Epithelial cell of esophagus (primary cell): ENCODE data around the gene PLA2G4A.

Source experiments
- DNase-seq: peaks from one replicate; pipeline ENCODE4 v3.0.0; 2010; ENCODE audit warnings: low read depth
- H3K4me3 ChIP-seq: 2 replicates; pipeline ENCODE4 v1.5.1; 2011; ENCODE audit warnings: mild to moderate bottlenecking, low read length, control low read depth
- TF ChIP-seq, protein P1 (sequence below): IDR thresholded peaks from 2 replicates; pipeline ENCODE4 v1.5.1; 2011; ENCODE audit warnings: low read depth, mild to moderate bottlenecking, low read length, control low read depth, inconsistent platforms; ENCODE audit not compliant: insufficient read depth; ENCODE audit errors: missing control alignments

PLA2G4A gene

DNA sequence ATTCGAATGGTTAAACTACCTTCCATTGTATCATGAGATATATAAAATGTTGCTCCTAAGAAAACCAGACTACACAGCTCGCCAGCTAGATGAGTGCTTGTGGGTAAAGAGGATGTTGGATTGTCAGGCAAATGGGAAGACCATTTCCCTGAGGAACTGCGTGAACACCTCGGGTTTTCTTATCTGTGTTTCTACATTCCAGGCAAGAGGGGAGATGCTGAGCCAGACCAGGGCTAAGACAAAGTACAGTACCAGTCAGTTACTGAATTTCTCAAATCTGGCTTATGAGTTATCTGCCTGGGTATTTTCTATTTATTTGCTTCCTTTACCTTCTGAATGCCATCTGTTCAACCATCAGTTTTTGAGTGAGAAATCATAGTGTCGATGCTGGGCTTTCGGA lies 170.8 kb downstream of the PLA2G4A start:
- TF ChIP-seq, protein P1, sequence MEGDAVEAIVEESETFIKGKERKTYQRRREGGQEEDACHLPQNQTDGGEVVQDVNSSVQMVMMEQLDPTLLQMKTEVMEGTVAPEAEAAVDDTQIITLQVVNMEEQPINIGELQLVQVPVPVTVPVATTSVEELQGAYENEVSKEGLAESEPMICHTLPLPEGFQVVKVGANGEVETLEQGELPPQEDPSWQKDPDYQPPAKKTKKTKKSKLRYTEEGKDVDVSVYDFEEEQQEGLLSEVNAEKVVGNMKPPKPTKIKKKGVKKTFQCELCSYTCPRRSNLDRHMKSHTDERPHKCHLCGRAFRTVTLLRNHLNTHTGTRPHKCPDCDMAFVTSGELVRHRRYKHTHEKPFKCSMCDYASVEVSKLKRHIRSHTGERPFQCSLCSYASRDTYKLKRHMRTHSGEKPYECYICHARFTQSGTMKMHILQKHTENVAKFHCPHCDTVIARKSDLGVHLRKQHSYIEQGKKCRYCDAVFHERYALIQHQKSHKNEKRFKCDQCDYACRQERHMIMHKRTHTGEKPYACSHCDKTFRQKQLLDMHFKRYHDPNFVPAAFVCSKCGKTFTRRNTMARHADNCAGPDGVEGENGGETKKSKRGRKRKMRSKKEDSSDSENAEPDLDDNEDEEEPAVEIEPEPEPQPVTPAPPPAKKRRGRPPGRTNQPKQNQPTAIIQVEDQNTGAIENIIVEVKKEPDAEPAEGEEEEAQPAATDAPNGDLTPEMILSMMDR = no peak
- DNase-seq = no peak
- H3K4me3 ChIP-seq = no peak overlapping the region

DNA sequence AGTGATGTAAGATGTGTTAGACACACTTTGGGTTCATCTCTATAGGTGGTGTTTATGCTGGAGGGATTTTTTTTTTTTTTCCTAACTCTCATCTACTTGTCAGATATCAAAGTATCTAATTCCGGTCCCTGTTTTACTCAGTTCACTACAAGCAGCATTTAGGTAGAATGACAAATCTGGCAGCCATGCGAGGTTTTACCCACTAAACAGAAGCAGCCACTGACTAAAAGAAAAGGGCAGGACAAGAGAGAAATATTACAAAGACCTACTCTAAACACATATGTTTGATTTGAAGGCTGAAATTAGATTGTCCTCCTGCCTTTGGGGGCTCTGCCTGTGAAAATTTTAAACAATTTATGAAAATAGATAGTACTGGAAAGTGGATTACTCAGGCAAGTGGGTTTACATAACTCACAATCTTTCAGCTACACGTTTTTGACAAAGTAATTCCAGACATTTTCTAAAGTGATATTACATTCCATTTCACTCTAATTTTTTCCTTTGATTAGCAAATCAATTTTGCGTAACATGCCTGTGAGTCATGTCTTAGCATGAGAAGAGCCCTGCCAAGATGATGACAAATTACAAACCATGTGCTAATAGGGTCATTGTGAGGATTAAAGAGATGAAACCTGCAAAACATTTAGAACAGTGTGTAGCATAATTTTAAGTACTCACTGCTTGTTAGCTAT lies 172.6 kb downstream of the PLA2G4A start:
- TF ChIP-seq, protein P1 = no peak
- peak; percentile 95 for DNase-seq
- no peak overlapping the region for H3K4me3 ChIP-seq

DNA sequence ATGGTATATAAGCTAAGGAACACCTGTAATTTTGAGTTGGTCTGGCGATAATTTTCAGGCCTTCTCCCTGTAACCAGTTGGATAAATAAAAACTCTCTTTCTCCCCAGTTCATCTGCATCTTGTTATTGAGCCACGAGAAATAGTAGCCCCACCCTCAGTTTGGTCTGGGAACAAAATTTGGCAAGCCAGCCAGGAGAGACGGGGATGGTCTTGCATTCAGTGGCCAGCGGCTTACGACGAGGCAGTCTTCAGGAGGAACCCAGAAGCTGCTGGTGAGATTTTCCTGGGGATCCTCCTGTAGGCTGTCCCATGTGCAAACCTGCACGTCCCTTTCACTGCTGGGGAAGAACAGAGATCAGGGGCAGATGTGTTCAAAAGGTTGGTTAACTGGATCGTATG lies 174.6 kb downstream of the PLA2G4A start:
- no peak overlapping the region for H3K4me3 ChIP-seq
- TF ChIP-seq, protein P1 = no peak
- DNase-seq = no peak

DNA sequence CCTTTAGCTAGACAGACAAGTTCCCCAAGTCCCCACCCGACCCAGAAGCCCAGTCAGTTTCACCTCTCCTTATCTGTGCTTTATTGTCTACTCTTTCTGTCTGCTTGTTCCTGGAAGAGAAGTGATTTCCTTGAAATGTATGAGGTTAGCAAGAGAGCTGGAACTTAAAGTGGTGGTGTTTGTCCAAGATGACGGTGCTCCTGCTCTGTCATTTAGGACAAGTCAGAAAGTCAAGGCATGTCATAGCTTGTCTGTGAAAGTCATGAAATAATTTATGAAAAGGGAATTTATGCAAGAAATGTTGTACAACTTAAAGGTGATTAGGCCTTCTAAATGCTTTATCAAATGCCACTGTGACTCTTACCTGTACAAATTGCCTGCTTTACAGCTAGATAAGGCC lies 178.1 kb downstream of the PLA2G4A start:
- TF ChIP-seq, protein P1 = no peak

DNA sequence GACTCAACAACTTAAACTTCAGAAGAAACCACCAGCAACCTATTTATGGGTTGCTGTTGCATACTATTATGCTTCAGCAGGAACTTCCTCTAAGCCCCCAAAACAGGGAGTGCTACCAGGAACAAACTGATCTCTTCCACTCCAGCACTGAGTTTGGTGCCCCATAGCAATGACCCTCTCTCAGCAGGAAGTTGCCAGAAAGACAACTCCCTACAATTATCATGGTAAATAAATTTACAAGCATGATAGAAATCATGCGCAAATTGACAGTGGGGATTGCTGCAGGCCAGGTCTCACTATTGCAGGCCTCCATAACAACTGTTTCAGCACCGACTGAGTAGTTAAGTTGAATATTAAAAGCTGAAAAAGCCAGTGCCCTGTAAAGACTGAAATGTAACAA lies 180.6 kb downstream of the PLA2G4A start:
- DNase-seq = no peak
- H3K4me3 ChIP-seq = no peak overlapping the region
- TF ChIP-seq, protein P1 = no peak

More for the DNA sequence above, 178.1 kb downstream of the PLA2G4A start:
- H3K4me3 ChIP-seq = no peak overlapping the region
- peak; percentile 59 for DNase-seq

DNA sequence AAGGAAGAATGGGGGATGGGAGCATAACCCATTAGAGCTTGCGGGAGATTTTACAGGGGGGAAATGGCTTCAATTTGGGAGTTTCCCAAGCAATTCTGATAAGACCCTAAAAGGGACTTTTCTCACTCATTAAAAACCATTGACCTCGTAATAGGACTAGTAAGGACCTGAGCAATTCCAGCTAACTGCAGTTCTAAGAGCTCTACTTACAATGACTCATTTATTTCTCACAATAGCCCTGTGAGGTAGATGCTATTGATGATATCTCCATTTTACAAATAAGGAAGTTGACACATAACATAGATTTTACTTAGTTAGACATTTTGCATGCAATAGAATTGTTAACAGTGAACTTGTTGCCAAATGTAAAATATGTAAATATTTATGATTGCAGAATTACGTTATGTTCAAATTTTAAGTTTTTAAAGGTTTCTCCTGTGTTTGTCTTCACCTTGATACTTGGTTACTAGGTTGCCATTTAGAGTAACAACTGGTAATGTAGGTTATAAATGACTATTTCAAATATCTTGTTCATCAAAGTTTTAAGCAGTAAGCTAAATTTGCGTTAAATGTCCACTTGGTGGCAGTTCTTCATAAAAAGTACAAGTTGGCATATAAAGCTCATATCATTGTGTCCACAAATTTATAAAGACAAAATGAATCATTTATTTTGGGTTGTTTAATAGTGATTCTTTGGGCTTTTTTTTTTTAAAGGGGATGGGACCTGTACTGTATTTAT lies 182.0 kb downstream of the PLA2G4A start:
- H3K4me3 ChIP-seq = no peak overlapping the region
- TF ChIP-seq, protein P1 = no peak
- DNase-seq = peak; percentile 66
